Peyer's patch (tissue), 4 donors: ENCODE data around the gene ZNF207. TPM values are rescaled to one million over a fixed set of nuclear protein-coding genes. Genes with fewer than 3 reads are reported as not detected.
"Not testable (repeated sequence)": the region's sequence is repeated elsewhere in the genome, so short reads cannot be mapped to it uniquely, and the experiment has no call there.

Experiments
- DNase-seq, 3 donors: peaks; one replicate each; pipeline ENCODE4 v3.0.0-alpha.2; 2017 to 2019
- H3K27ac ChIP-seq, 4 donors: fragments of 200-600 bp; sonication (generic); one replicate each; pipeline ENCODE4 v1.5.1; 2016 to 2019
- H3K27me3 ChIP-seq, 2 donors: fragments of 200-600 bp; sonication (generic); one replicate each; pipeline ENCODE4 v1.5.1; 2019
- H3K36me3 ChIP-seq, 3 donors: fragments of 200-600 bp; sonication (generic); one replicate each; pipeline ENCODE4 v1.5.1; 2016 to 2019
- H3K4me1 ChIP-seq, 4 donors: fragments of 200-600 bp; sonication (generic); one replicate each; pipeline ENCODE4 v1.5.1; 2016 to 2019
- H3K4me3 ChIP-seq, 4 donors: fragments of 200-600 bp; sonication (generic); 1 replicate in 3 of 4; 2 replicates in 1 of 4; pipeline ENCODE4 v1.5.1; 2016 to 2019; ENCODE audit warnings: mild to moderate bottlenecking in 1 of 4
- H3K9me3 ChIP-seq, 4 donors: fragments of 200-600 bp; sonication (generic); one replicate each; pipeline ENCODE4 v1.5.1; 2016 to 2019; ENCODE audit warnings: mild to moderate bottlenecking in 1 of 4
- POLR2A ChIP-seq, 2 donors: fragments of 450-650 bp; IDR thresholded peaks; one replicate each; pipeline ENCODE4 v1.5.1; 2017; ENCODE audit warnings: antibody characterized with exemption in 2 of 2, mild to moderate bottlenecking in 2 of 2, moderate library complexity in 2 of 2
- total RNA-seq, 4 donors: library from RNA; depleted of rRNA; stranded (reverse); fragments of >200 nt; gene quantifications; one replicate each; pipeline ENCODE4 v1.1.0, GENCODE V29; 2016
- TF ChIP-seq, protein P1 (sequence below), 6 experiments: fragments of 450-650 bp in 4 of 6; fragments of 200-600 bp in 2 of 6; sonication (generic) in 1 of 6; IDR thresholded peaks; one replicate each; pipeline ENCODE4 v1.5.1; 2017 to 2019; ENCODE audit warnings: antibody characterized with exemption in 6 of 6, mild to moderate bottlenecking in 3 of 6, moderate library complexity in 1 of 6

ZNF207 gene
- total RNA-seq, 4 donors from 2014 or later, result 139 to 234 (median 184) TPM

DNA sequence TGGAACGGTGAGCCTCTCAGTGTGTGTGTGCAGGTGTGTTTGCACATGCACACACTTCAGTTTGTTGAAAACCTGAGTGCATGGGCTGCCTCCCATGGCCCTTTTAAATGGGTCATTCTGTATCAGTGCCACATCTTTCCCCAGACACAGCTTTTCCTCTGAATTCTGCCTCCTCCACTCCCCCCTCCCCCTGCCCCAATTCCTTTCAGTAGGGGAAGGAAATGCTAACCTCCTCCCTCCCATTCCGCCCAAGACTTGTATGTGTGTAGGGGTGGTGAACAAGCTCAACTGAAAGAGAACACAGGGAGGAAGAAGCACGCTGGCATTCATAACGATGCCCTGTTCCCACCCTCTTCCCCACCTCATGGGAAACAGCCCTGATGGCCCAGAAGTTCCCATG is 42.3 kb upstream of the ZNF207 start:
- Histone ChIP-seq H3K27me3 (no peaks in the 10 kb centered on the region), H3K36me3 (no peaks in the 10 kb centered on the region), H3K9me3 (no peaks in the 10 kb centered on the region), H3K4me1 (no peaks in the 10 kb centered on the region), H3K27ac (no peak overlapping the region), H3K4me3 (no peak overlapping the region)
- TF ChIP-seq, protein P1, sequence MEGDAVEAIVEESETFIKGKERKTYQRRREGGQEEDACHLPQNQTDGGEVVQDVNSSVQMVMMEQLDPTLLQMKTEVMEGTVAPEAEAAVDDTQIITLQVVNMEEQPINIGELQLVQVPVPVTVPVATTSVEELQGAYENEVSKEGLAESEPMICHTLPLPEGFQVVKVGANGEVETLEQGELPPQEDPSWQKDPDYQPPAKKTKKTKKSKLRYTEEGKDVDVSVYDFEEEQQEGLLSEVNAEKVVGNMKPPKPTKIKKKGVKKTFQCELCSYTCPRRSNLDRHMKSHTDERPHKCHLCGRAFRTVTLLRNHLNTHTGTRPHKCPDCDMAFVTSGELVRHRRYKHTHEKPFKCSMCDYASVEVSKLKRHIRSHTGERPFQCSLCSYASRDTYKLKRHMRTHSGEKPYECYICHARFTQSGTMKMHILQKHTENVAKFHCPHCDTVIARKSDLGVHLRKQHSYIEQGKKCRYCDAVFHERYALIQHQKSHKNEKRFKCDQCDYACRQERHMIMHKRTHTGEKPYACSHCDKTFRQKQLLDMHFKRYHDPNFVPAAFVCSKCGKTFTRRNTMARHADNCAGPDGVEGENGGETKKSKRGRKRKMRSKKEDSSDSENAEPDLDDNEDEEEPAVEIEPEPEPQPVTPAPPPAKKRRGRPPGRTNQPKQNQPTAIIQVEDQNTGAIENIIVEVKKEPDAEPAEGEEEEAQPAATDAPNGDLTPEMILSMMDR (IDR thresholded peaks at IDR 0.05), result no peak
- no peak for TF ChIP-seq POLR2A (IDR thresholded peaks at IDR 0.05)
- no peak for DNase-seq

- TF ChIP-seq, protein P1 (IDR thresholded peaks at IDR 0.05), result no peak
- no peak for TF ChIP-seq POLR2A (IDR thresholded peaks at IDR 0.05)
- H3K4me3 ChIP-seq, result no peak overlapping the region
- DNase-seq, result no peak
- H3K27me3 ChIP-seq, result no peaks in the 10 kb centered on the region
- no peak overlapping the region for H3K27ac ChIP-seq
- no peaks in the 10 kb centered on the region for H3K9me3 ChIP-seq
- no peaks in the 10 kb centered on the region for H3K4me1 ChIP-seq
- no peaks in the 10 kb centered on the region for H3K36me3 ChIP-seq
Measured at GRCh38 chr17:32311028-32311536, 38.9 kb upstream of the ZNF207 start.

GRCh38 chr17:32314636-32315035 is 35.3 kb upstream of the ZNF207 start:
- no peak for DNase-seq
- TF ChIP-seq POLR2A (IDR thresholded peaks at IDR 0.05), result no peak
- TF ChIP-seq, protein P1 (IDR thresholded peaks at IDR 0.05), result no peak
- Histone ChIP-seq H3K4me3 (no peak overlapping the region), H3K9me3 (no peaks in the 10 kb centered on the region), H3K36me3 (no peaks in the 10 kb centered on the region), H3K4me1 (no peaks in the 10 kb centered on the region), H3K27ac (no peak overlapping the region), H3K27me3 (no peaks in the 10 kb centered on the region)

DNA sequence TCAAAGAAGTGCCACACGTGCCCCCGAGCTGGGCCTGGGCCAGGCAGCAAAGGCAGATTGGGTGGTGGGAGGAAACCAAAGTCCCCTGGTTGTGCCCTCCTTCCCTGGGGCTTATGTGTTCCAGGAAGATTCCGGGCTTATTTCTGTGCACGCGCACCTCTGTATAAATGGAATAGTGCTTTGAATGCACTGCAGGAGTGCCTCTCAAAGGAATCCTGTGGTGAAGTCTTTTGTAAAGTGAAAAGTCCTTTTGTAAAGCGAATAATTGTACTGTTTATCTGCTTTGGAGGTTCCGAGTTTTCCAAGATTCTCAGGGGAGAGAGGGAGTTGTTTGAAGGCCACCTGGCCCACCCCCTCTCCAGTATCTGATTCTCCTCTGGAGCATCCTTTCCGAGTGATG is 34.8 kb upstream of the ZNF207 start:
- no peaks in the 10 kb centered on the region for H3K36me3 ChIP-seq
- no peaks in the 10 kb centered on the region for H3K9me3 ChIP-seq
- H3K4me1 ChIP-seq, result no peaks in the 10 kb centered on the region
- H3K27ac ChIP-seq, result no peak overlapping the region
- no peak overlapping the region for H3K4me3 ChIP-seq
- no peaks in the 10 kb centered on the region for H3K27me3 ChIP-seq
- no peak for DNase-seq
- TF ChIP-seq, protein P1 (IDR thresholded peaks at IDR 0.05), result no peak
- no peak for TF ChIP-seq POLR2A (IDR thresholded peaks at IDR 0.05)

- H3K36me3 ChIP-seq, H3K27ac ChIP-seq, H3K9me3 ChIP-seq, H3K4me1 ChIP-seq, H3K27me3 ChIP-seq, DNase-seq, H3K4me3 ChIP-seq: not testable (repeated sequence)
Measured at GRCh38 chr17:32316653-32317052, 33.3 kb upstream of the ZNF207 start.

DNA sequence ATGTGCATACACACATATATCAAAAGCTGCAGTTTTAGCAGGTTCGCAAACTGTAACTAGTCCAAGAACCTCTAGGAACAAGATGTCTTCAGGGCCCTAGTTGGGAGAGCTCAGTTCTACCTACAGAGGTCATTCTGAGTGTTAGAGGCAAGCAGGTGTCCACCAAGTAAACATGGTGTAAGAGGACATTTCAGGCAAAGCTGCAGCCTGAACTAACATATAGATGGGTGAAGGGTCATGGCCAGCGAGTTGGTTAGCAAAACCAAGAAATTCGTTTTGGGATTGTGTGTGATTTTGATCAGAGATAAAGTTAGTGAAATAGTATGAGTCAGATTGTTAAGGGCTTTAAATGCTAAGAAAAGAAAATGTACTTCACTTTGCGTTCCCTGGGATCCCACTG is 32.6 kb upstream of the ZNF207 start:
- no peak overlapping the region for H3K4me3 ChIP-seq
- H3K27me3 ChIP-seq, result no peaks in the 10 kb centered on the region
- no peaks in the 10 kb centered on the region for H3K9me3 ChIP-seq
- TF ChIP-seq, protein P1 (IDR thresholded peaks at IDR 0.05), result no peak
- DNase-seq, result no peak
- no peak overlapping the region for H3K27ac ChIP-seq
- no peaks in the 10 kb centered on the region for H3K36me3 ChIP-seq
- no peaks in the 10 kb centered on the region for H3K4me1 ChIP-seq
